ENCODE measurements around the gene ZNHIT6.

Gene ZNHIT6

DNA sequence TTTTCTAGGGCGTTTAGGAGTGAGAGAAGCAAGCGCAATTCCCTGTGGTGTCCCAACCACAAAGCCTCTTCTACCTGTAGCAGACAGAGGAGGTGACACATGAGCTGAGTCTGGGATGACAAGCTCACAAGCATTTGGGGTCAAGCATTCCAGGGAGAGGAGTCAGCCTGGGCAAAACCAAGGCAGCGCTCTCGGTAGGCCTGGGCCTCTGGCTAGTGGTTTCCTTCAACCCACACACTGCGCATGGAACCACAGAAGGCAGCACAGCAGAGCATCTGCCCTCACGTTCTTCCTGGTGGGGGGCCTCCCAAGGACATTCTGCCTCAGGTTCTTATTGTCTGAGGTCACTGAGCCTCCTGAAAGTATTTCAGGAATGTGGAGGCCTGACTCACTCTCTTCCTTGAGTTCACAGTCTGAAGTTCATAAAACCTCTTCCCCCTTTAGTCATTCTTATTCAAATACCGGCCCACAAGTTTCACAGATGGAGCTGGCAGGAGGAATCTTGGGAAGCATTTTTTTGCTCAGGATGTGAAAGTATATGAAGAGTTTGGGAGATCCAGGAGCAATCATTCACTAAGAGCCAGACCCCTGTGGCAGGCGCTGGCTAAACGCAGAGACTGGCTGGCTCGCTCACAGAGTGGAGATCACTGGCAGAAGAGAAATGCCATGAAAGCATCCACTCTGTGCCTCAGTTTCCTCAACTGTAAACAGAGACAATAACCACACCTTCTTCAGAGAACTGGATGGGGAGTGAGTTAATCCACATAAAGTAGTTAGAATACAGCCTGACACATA lies 100.9 kb downstream of the ZNHIT6 start:
- Histone ChIP-seq H3K4me1 (peaks cover 0 to 25% (median 14%) of the 10 kb centered on the region in 4 donors), H3K9me3 (no peaks in the 10 kb centered on the region), H3K27ac (no peak overlapping the region), H3K27me3 (no peaks in the 10 kb centered on the region), H3K36me3 (no peaks in the 10 kb centered on the region), H3K4me3 (no peak overlapping the region)
- intact Hi-C loops (cut with DNase I; ENCODE audit: low total_unique reads) = no loop called here
- TF ChIP-seq, protein P1, sequence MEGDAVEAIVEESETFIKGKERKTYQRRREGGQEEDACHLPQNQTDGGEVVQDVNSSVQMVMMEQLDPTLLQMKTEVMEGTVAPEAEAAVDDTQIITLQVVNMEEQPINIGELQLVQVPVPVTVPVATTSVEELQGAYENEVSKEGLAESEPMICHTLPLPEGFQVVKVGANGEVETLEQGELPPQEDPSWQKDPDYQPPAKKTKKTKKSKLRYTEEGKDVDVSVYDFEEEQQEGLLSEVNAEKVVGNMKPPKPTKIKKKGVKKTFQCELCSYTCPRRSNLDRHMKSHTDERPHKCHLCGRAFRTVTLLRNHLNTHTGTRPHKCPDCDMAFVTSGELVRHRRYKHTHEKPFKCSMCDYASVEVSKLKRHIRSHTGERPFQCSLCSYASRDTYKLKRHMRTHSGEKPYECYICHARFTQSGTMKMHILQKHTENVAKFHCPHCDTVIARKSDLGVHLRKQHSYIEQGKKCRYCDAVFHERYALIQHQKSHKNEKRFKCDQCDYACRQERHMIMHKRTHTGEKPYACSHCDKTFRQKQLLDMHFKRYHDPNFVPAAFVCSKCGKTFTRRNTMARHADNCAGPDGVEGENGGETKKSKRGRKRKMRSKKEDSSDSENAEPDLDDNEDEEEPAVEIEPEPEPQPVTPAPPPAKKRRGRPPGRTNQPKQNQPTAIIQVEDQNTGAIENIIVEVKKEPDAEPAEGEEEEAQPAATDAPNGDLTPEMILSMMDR (IDR thresholded peaks at IDR 0.05) = no peak
- no peak for DNase-seq

DNA sequence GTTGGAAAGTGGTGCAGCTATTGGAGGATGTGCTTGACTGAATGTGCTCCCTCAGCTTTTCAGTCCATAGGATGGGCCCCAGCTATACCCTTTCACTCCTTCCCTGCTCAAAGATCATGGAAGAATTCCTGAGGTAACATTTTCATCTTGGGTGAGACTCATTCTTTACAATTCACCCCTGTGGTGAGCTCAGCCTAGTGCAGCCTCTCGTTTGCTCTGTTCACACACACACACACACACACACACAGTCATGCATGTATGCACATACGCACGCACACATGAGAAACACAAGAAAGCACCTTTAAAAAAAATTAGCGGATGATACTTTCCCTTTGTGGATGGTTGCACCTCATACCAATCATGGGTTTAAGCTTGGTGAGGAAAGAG lies 101.8 kb downstream of the ZNHIT6 start:
- H3K36me3 ChIP-seq = no peaks in the 10 kb centered on the region
- peaks cover 0 to 15% (median 5%) of the 10 kb centered on the region in 4 donors for H3K4me1 ChIP-seq
- H3K27ac ChIP-seq = no peak overlapping the region
- intact Hi-C loops (cut with DNase I; ENCODE audit: low total_unique reads) = no loop called here
- no peak for DNase-seq
- no peak overlapping the region for H3K4me3 ChIP-seq
- TF ChIP-seq, protein P1 (IDR thresholded peaks at IDR 0.05) = no peak
- H3K9me3 ChIP-seq = no peaks in the 10 kb centered on the region
- H3K27me3 ChIP-seq = no peaks in the 10 kb centered on the region

DNA sequence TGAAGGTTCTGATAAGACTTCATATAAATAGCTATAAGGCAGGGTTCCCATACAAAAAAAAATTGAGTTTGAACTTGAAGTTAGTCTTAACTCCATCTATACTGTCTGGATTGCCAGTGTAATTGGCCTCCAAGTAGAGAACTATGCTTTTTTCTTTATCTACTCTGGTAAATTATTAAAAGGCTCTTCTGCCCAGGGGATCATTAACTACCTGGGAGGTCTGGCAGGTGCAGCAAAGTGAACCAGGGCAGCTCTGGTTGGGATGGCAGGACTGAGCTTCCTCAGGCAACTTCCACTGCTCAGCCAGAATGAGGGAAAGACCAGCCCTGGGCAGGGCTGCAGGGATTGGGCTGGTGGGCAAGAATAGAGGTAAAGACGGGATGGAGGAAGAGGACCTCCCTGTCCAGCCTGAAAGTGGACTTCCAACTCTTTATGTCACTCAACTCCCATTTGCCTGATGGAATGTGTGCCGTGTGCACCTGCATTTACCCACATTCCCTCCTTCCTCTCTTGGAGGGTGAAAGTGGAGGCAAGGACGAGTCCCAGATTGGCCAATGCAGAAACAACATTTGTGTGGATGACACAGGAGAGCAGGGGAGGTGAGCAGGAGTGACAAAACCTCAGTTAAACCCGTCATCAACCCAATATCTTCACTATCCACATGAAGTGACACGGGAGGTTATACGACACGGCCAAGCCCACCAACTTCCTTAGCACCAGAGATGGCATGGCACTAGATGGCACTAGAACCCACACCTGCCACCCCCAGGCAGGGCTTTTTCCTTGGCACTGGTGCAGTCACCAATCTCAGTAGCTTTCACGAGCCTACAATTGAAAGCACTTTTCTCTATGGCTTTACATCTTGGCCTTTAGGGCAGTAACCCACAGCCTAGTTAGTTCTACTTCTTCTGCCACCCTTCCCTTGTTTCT lies 102.5 kb downstream of the ZNHIT6 start:
- Histone ChIP-seq H3K4me1 (peaks cover 0 to 9% (median 3%) of the 10 kb centered on the region in 4 donors), H3K4me3 (no peak overlapping the region), H3K36me3 (no peaks in the 10 kb centered on the region), H3K27me3 (no peaks in the 10 kb centered on the region), H3K27ac (no peak overlapping the region), H3K9me3 (no peaks in the 10 kb centered on the region)
- intact Hi-C loops (cut with DNase I; ENCODE audit: low total_unique reads) = no loop called here
- TF ChIP-seq, protein P1 (IDR thresholded peaks at IDR 0.05) = no peak
- DNase-seq = no peak

DNA sequence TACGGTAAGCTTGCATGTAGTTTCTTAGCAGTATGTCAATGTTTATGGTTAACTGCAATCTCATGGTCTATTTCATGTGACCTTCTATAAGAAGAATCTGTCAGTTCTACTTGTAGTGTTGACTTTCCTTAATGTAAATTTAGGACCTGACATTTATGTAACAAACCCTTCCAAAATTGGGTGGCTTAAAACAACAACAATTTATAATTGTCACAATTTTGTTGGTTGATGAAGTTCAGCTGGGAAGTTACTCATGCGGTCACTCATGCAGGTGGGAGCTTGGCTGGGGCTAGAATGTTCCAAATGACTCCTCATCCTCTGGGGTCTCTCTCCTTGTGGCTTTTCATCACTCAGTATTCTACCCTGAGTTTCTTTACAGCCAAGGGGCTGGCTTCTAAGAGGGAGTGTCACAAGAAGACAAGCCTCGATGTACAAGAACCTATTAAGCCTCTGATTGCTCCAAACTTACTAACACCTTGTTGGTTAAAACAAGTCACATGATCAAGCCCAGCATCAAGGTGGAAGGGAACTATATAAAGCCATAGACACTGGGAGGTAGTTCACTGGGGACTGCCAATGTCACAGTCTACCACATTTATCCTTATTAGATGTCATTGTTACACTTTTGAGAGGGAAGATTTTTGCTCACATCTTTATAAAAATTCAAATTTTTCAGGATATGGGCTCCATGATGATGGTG lies 103.8 kb downstream of the ZNHIT6 start:
- Histone ChIP-seq H3K36me3 (no peaks in the 10 kb centered on the region), H3K27ac (no peak overlapping the region), H3K4me3 (no peak overlapping the region), H3K9me3 (no peaks in the 10 kb centered on the region), H3K4me1 (peaks cover 0 to 18% (median 10%) of the 10 kb centered on the region in 4 donors), H3K27me3 (no peaks in the 10 kb centered on the region)
- intact Hi-C loops (cut with DNase I; ENCODE audit: low total_unique reads) = no loop called here
- DNase-seq = no peak
- TF ChIP-seq, protein P1 (IDR thresholded peaks at IDR 0.05) = no peak

DNA sequence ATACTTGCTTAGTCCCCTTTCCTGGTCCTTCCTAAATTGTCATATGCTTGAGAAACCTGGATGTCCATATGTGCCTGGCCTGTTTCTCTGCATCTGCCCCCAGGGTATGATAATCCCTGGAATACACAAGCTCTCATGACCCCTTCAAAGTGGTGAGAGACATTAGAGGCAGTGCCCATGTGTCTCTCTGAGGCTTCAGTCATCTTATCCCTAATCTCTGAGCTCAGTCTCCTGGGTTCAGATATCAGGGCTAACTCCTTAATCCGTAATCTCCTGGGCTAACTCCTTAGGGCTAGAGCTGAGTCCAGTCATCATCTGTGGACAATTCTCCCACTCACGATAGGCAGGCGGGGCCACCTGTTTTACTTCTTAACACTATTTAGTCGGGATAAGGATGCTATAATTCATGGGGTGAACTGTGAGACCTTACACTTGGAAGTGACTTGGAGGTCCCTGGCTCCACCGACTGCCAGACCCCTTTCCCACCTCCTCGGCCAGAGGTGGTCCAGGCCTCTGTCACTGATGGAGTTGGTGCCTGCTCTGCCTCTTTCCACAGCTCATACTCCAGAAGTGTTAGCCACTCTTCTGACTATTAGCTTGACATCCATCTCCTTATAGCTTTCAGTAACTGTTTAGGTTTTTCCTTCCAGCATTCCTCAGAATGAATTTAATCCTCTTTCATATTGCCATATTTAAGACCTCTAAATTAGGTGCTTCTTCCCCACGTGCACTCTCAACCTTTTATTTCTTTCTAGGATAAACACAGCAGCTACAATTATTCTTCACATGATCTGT lies 105.0 kb downstream of the ZNHIT6 start:
- TF ChIP-seq, protein P1 (IDR thresholded peaks at IDR 0.05) = no peak
- H3K36me3 ChIP-seq = no peaks in the 10 kb centered on the region
- H3K9me3 ChIP-seq = no peaks in the 10 kb centered on the region
- no peaks in the 10 kb centered on the region for H3K27me3 ChIP-seq
- peaks cover 0 to 27% (median 15%) of the 10 kb centered on the region in 4 donors for H3K4me1 ChIP-seq
- DNase-seq = no peak
- no peak overlapping the region for H3K27ac ChIP-seq
- intact Hi-C loops (cut with DNase I; ENCODE audit: low total_unique reads) = no loop called here
- no peak overlapping the region for H3K4me3 ChIP-seq

Data from tibial artery (tissue), 4 donors.